GM23338 (cell line): ENCODE results near the gene GJB4. TPM values are rescaled to one million over a fixed set of nuclear protein-coding genes. Genes with fewer than 3 reads are reported as not detected.

ENCODE experiments used
- ATAC-seq: fragments of 200-7000 bp; cut with Tn5 transposase; 3 replicates; pipeline ENCODE4 v1.9.1; 2020
- DNase-seq: peaks from one replicate; pipeline ENCODE4 v3.0.0-alpha.2; 2015; ENCODE audit warnings: low spot score
- H2AFZ ChIP-seq: fragments of 200-600 bp; sonication (generic); 2 replicates; pipeline ENCODE4 v1.8.0; 2016; ENCODE audit warnings: antibody characterized with exemption, mild to moderate bottlenecking, moderate library complexity
- H3F3A ChIP-seq: fragments of 200-600 bp; sonication (generic); replicated peaks from 2 replicates; pipeline ENCODE4 v1.8.0; 2017; ENCODE audit warnings: antibody characterized with exemption, mixed run types, low read depth
- H3K27ac ChIP-seq: fragments of 200-600 bp; sonication (generic); 2 replicates; pipeline ENCODE4 v1.6.1; 2016; ENCODE audit warnings: low read depth
- H3K27me3 ChIP-seq: fragments of 200-600 bp; sonication (generic); 2 replicates; pipeline ENCODE4 v1.8.0; 2016; ENCODE audit warnings: mild to moderate bottlenecking, mixed run types, moderate library complexity; ENCODE audit not compliant: insufficient read depth
- H3K36me3 ChIP-seq: fragments of 200-600 bp; sonication (generic); 2 replicates; pipeline ENCODE4 v1.8.0; 2016; ENCODE audit warnings: mild to moderate bottlenecking; ENCODE audit not compliant: insufficient read depth
- H3K4me1 ChIP-seq: fragments of 200-600 bp; sonication (generic); 2 replicates; pipeline ENCODE4 v1.8.0; 2016; ENCODE audit warnings: mild to moderate bottlenecking, moderate library complexity; ENCODE audit not compliant: insufficient read depth
- H3K4me2 ChIP-seq: fragments of 200-600 bp; sonication (generic); 2 replicates; pipeline ENCODE4 v1.7.1; 2017; ENCODE audit warnings: mixed run types
- H3K4me3 ChIP-seq: fragments of 200-600 bp; sonication (generic); 2 replicates; pipeline ENCODE4 v1.6.1; 2016; ENCODE audit warnings: mixed run types
- H3K79me2 ChIP-seq: fragments of 200-600 bp; sonication (generic); replicated peaks from 2 replicates; pipeline ENCODE4 v1.8.0; 2017; ENCODE audit warnings: mild to moderate bottlenecking; ENCODE audit not compliant: insufficient read depth
- H3K9me2 ChIP-seq: fragments of 200-600 bp; sonication (generic); 2 replicates; pipeline ENCODE4 v1.8.0; 2017; ENCODE audit not compliant: insufficient read depth
- H4K20me1 ChIP-seq: fragments of 200-600 bp; sonication (generic); replicated peaks from 2 replicates; pipeline ENCODE4 v1.8.0; 2017; ENCODE audit warnings: mild to moderate bottlenecking; ENCODE audit not compliant: insufficient read depth
- H3K27ac Mint-ChIP-seq: 2 replicates; pipeline ENCODE4 v1.8.0; 2020; ENCODE audit warnings: inconsistent platforms, mild to moderate bottlenecking, moderate library complexity, mixed read lengths
- H3K27me3 Mint-ChIP-seq: 3 replicates; pipeline ENCODE4 v1.8.0; 2022; ENCODE audit warnings: low read depth, mild to moderate bottlenecking, moderate library complexity, mixed read lengths, inconsistent platforms; ENCODE audit not compliant: insufficient read depth, poor library complexity
- H3K36me3 Mint-ChIP-seq: 3 replicates; pipeline ENCODE4 v1.8.0; 2021; ENCODE audit warnings: low read depth, mild to moderate bottlenecking, inconsistent platforms, moderate library complexity, mixed read lengths
- H3K4me1 Mint-ChIP-seq: 3 replicates; pipeline ENCODE4 v1.8.0; 2020; ENCODE audit warnings: mild to moderate bottlenecking, inconsistent platforms, mixed read lengths
- H3K4me3 Mint-ChIP-seq: 3 replicates; pipeline ENCODE4 v1.8.0; 2021; ENCODE audit warnings: moderate library complexity, mild to moderate bottlenecking, inconsistent platforms, mixed read lengths
- H3K9me3 Mint-ChIP-seq: 3 replicates; pipeline ENCODE4 v1.8.0; 2020; ENCODE audit warnings: moderate library complexity, mild to moderate bottlenecking, inconsistent platforms, mixed read lengths
- CREB1 ChIP-seq: fragments of 250-450 bp; sonication (Bioruptor Pico); IDR thresholded peaks from 2 replicates; pipeline ENCODE4 v1.5.0; 2020; ENCODE audit warnings: low read depth, mild to moderate bottlenecking, moderate library complexity
- EZH2 ChIP-seq: fragments of 200-600 bp; sonication (generic); IDR thresholded peaks from one replicate; pipeline ENCODE4 v1.8.0; 2017; ENCODE audit warnings: antibody characterized with exemption, mild to moderate bottlenecking, low read depth; ENCODE audit not compliant: unreplicated experiment
- EZH2phosphoT487 ChIP-seq: fragments of 200-600 bp; sonication (generic); IDR thresholded peaks from one replicate; pipeline ENCODE4 v1.8.1; 2018; ENCODE audit warnings: antibody characterized with exemption; ENCODE audit not compliant: unreplicated experiment
- JUNB ChIP-seq: IDR thresholded peaks from one replicate; pipeline ENCODE4 v1.6.1; 2016; ENCODE audit warnings: antibody characterized with exemption; ENCODE audit not compliant: unreplicated experiment
- NANOG ChIP-seq: IDR thresholded peaks from 2 replicates; pipeline ENCODE4 v1.6.1; 2016; ENCODE audit warnings: antibody characterized with exemption, borderline replicate concordance
- POLR2AphosphoS5 ChIP-seq: IDR thresholded peaks from 2 replicates; pipeline ENCODE4 v1.6.1; 2016; ENCODE audit warnings: antibody characterized with exemption, low read depth
- STAT1 ChIP-seq: IDR thresholded peaks from one replicate; pipeline ENCODE4 v1.6.1; 2016; ENCODE audit warnings: antibody characterized with exemption; ENCODE audit not compliant: unreplicated experiment
- ZNF114 ChIP-seq: fragments of 250-450 bp; sonication (Bioruptor Pico); IDR thresholded peaks from 2 replicates; pipeline ENCODE4 v1.5.0; 2020; ENCODE audit warnings: mild to moderate bottlenecking, moderate library complexity
- ZNF331 ChIP-seq: fragments of 250-450 bp; sonication (Bioruptor Pico); IDR thresholded peaks from 2 replicates; pipeline ENCODE4 v1.5.0; 2020; ENCODE audit warnings: low read depth, mild to moderate bottlenecking, moderate library complexity
- polyA plus RNA-seq: library from polyadenylated mRNA; unstranded; fragments of >200 nt; fragmentation: Nextera tagmentation; extraction: Ambion mirVana; gene quantifications from 2 replicates; pipeline ENCODE4 v1.2.1, GENCODE V29; 2016
- total RNA-seq: library from RNA; depleted of rRNA; stranded (reverse); fragments of >200 nt; shearing (Covaris generic); gene quantifications from 2 replicates; pipeline ENCODE4 v1.2.3, GENCODE V29; 2014
- TF ChIP-seq, protein P1 (sequence below): IDR thresholded peaks from one replicate; pipeline ENCODE4 v1.6.1; 2018; ENCODE audit warnings: antibody characterized with exemption; ENCODE audit not compliant: unreplicated experiment
- TF ChIP-seq, protein P2 (sequence below): fragments of 250-450 bp; sonication (Bioruptor Pico); IDR thresholded peaks from 2 replicates; pipeline ENCODE4 v1.5.0; 2020; ENCODE audit warnings: mild to moderate bottlenecking, moderate library complexity
- TF ChIP-seq, protein P3 (sequence below): IDR thresholded peaks from 2 replicates; pipeline ENCODE4 v1.6.1; 2016; ENCODE audit warnings: antibody characterized with exemption
- TF ChIP-seq, protein P4 (sequence below), 2 experiments: fragments of 200-600 bp in 1 of 2; sonication (generic) in 1 of 2; conservative IDR thresholded peaks; 2 replicates each; pipeline versions ENCODE4 v1.5.1 to v1.6.1; 2016 to 2017; ENCODE audit warnings: antibody characterized with exemption in 2 of 2, low read depth in 2 of 2, mild to moderate bottlenecking in 2 of 2, moderate library complexity in 1 of 2

GJB4 gene
- total and polyA plus RNA-seq, 2 experiments from 2014 or later = 0.07 TPM; not detected in 1

DNA sequence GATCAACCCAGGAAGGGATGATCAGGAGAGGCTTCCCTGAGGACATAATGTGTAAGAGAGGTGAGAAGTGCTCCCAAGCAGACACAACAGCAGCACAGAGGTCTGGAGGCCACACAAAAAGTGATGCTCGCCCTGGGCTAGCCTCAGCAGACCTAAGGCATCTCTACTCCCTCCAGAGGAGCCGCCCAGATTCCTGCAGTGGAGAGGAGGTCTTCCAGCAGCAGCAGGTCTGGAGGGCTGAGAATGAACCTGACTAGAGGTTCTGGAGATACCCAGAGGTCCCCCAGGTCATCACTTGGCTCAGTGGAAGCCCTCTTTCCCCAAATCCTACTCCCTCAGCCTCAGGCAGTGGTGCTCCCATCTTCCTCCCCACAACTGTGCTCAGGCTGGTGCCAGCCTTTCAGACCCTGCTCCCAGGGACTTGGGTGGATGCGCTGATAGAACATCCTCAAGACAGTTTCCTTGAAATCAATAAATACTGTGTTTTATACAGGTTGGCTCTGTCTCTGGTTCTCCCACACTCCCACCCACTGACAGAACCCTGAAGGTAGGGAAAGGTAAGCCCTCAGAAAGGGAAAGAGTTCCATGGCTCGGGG is 26.4 kb downstream of the GJB4 start:
- Histone ChIP-seq H3K27ac (no peak overlapping the region), H3K27me3 (peaks cover 20% of the 10 kb centered on the region)
- no peak for DNase-seq

More for the DNA sequence above, 26.4 kb downstream of the GJB4 start:
- Histone ChIP-seq H3K79me2 (no peaks in the 10 kb centered on the region), H4K20me1 (no peaks in the 10 kb centered on the region), H3K4me2 (no peak overlapping the region), H2AFZ (no peak overlapping the region), H3K36me3 (no peaks in the 10 kb centered on the region), H3K4me3 (no peak overlapping the region), H3F3A (no peaks in the 10 kb centered on the region), H3K9me2 (no peaks in the 10 kb centered on the region), H3K4me1 (no peaks in the 10 kb centered on the region; the same call in 1 of the 2 replicates)
- Mint-ChIP-seq H3K27me3 (peaks cover 21% of the 10 kb centered on the region), H3K9me3 (no peaks in the 10 kb centered on the region), H3K36me3 (no peaks in the 10 kb centered on the region), H3K4me3 (no peak overlapping the region), H3K4me1 (peaks cover 5% of the 10 kb centered on the region), H3K27ac (no peak overlapping the region)
- ATAC-seq = no peak
- TF ChIP-seq CREB1 (CRISPR knock-in tag) = no peak
- TF ChIP-seq ZNF331 (CRISPR knock-in tag) = no peak
- TF ChIP-seq NANOG = no peak
- TF ChIP-seq, protein P1, sequence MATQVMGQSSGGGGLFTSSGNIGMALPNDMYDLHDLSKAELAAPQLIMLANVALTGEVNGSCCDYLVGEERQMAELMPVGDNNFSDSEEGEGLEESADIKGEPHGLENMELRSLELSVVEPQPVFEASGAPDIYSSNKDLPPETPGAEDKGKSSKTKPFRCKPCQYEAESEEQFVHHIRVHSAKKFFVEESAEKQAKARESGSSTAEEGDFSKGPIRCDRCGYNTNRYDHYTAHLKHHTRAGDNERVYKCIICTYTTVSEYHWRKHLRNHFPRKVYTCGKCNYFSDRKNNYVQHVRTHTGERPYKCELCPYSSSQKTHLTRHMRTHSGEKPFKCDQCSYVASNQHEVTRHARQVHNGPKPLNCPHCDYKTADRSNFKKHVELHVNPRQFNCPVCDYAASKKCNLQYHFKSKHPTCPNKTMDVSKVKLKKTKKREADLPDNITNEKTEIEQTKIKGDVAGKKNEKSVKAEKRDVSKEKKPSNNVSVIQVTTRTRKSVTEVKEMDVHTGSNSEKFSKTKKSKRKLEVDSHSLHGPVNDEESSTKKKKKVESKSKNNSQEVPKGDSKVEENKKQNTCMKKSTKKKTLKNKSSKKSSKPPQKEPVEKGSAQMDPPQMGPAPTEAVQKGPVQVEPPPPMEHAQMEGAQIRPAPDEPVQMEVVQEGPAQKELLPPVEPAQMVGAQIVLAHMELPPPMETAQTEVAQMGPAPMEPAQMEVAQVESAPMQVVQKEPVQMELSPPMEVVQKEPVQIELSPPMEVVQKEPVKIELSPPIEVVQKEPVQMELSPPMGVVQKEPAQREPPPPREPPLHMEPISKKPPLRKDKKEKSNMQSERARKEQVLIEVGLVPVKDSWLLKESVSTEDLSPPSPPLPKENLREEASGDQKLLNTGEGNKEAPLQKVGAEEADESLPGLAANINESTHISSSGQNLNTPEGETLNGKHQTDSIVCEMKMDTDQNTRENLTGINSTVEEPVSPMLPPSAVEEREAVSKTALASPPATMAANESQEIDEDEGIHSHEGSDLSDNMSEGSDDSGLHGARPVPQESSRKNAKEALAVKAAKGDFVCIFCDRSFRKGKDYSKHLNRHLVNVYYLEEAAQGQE = no peak
- TF ChIP-seq, protein P2, sequence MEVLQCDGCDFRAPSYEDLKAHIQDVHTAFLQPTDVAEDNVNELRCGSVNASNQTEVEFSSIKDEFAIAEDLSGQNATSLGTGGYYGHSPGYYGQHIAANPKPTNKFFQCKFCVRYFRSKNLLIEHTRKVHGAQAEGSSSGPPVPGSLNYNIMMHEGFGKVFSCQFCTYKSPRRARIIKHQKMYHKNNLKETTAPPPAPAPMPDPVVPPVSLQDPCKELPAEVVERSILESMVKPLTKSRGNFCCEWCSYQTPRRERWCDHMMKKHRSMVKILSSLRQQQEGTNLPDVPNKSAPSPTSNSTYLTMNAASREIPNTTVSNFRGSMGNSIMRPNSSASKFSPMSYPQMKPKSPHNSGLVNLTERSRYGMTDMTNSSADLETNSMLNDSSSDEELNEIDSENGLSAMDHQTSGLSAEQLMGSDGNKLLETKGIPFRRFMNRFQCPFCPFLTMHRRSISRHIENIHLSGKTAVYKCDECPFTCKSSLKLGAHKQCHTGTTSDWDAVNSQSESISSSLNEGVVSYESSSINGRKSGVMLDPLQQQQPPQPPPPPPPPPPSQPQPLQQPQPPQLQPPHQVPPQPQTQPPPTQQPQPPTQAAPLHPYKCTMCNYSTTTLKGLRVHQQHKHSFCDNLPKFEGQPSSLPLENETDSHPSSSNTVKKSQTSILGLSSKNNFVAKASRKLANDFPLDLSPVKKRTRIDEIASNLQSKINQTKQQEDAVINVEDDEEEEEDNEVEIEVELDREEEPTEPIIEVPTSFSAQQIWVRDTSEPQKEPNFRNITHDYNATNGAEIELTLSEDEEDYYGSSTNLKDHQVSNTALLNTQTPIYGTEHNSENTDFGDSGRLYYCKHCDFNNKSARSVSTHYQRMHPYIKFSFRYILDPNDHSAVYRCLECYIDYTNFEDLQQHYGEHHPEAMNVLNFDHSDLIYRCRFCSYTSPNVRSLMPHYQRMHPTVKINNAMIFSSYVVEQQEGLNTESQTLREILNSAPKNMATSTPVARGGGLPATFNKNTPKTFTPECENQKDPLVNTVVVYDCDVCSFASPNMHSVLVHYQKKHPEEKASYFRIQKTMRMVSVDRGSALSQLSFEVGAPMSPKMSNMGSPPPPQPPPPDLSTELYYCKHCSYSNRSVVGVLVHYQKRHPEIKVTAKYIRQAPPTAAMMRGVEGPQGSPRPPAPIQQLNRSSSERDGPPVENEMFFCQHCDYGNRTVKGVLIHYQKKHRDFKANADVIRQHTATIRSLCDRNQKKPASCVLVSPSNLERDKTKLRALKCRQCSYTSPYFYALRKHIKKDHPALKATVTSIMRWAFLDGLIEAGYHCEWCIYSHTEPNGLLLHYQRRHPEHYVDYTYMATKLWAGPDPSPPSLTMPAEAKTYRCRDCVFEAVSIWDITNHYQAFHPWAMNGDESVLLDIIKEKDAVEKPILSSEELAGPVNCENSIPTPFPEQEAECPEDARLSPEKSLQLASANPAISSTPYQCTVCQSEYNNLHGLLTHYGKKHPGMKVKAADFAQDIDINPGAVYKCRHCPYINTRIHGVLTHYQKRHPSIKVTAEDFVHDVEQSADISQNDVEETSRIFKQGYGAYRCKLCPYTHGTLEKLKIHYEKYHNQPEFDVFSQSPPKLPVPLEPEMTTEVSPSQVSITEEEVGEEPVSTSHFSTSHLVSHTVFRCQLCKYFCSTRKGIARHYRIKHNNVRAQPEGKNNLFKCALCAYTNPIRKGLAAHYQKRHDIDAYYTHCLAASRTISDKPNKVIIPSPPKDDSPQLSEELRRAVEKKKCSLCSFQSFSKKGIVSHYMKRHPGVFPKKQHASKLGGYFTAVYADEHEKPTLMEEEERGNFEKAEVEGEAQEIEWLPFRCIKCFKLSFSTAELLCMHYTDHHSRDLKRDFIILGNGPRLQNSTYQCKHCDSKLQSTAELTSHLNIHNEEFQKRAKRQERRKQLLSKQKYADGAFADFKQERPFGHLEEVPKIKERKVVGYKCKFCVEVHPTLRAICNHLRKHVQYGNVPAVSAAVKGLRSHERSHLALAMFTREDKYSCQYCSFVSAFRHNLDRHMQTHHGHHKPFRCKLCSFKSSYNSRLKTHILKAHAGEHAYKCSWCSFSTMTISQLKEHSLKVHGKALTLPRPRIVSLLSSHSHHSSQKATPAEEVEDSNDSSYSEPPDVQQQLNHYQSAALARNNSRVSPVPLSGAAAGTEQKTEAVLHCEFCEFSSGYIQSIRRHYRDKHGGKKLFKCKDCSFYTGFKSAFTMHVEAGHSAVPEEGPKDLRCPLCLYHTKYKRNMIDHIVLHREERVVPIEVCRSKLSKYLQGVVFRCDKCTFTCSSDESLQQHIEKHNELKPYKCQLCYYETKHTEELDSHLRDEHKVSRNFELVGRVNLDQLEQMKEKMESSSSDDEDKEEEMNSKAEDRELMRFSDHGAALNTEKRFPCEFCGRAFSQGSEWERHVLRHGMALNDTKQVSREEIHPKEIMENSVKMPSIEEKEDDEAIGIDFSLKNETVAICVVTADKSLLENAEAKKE (CRISPR knock-in tag) = no peak
- no peak for TF ChIP-seq JUNB
- TF ChIP-seq POLR2AphosphoS5 = no peak
- TF ChIP-seq EZH2 = no peak
- TF ChIP-seq, protein P3, sequence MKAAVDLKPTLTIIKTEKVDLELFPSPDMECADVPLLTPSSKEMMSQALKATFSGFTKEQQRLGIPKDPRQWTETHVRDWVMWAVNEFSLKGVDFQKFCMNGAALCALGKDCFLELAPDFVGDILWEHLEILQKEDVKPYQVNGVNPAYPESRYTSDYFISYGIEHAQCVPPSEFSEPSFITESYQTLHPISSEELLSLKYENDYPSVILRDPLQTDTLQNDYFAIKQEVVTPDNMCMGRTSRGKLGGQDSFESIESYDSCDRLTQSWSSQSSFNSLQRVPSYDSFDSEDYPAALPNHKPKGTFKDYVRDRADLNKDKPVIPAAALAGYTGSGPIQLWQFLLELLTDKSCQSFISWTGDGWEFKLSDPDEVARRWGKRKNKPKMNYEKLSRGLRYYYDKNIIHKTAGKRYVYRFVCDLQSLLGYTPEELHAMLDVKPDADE = no peak
- TF ChIP-seq, protein P4, sequence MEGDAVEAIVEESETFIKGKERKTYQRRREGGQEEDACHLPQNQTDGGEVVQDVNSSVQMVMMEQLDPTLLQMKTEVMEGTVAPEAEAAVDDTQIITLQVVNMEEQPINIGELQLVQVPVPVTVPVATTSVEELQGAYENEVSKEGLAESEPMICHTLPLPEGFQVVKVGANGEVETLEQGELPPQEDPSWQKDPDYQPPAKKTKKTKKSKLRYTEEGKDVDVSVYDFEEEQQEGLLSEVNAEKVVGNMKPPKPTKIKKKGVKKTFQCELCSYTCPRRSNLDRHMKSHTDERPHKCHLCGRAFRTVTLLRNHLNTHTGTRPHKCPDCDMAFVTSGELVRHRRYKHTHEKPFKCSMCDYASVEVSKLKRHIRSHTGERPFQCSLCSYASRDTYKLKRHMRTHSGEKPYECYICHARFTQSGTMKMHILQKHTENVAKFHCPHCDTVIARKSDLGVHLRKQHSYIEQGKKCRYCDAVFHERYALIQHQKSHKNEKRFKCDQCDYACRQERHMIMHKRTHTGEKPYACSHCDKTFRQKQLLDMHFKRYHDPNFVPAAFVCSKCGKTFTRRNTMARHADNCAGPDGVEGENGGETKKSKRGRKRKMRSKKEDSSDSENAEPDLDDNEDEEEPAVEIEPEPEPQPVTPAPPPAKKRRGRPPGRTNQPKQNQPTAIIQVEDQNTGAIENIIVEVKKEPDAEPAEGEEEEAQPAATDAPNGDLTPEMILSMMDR (conservative IDR thresholded peaks at IDR 0.05; ENCODE audit: low read depth in 2 of 2) = no peak
- TF ChIP-seq ZNF114 (CRISPR knock-in tag) = no peak
- TF ChIP-seq STAT1 = no peak
- no peak for TF ChIP-seq EZH2phosphoT487
